MCF 10A (cell line): Measurements from ENCODE around the gene CALR. TPM values are rescaled to one million over a fixed set of nuclear protein-coding genes. Genes with fewer than 3 reads are reported as not detected.

Experiments used
- BruUV-seq: library from RNA; stranded (reverse); fragments of 400-500 nt; replicated peaks from 2 replicates; lab custom pipeline; 2021; lab: Mats Ljungman, UMichigan
- CTCF ChIA-PET: fragments of 300-600 bp; sonication (Branson Sonifier 250); formaldehyde crosslinking; extraction: SDS; loops from one replicate; lab custom pipeline; 2021; ENCODE audit warnings: antibody characterized with exemption, inconsistent platforms; lab: Yijun Ruan, JAX
- POLR2A ChIA-PET: fragments of 300-600, 350-650 bp; sonication (Branson Sonifier 250); formaldehyde crosslinking; extraction: SDS; loops from one replicate; lab custom pipeline; 2020; ENCODE audit warnings: antibody characterized with exemption, inconsistent platforms; lab: Yijun Ruan, JAX
- DNase-seq: peaks from one replicate; pipeline ENCODE4 v3.0.0-alpha.2; 2018; ENCODE audit not compliant: unreplicated experiment
- H3K27ac Mint-ChIP-seq: one replicate; pipeline ENCODE4 v1.8.0; 2022; ENCODE audit warnings: mild to moderate bottlenecking, low read depth, mixed read lengths; ENCODE audit not compliant: unreplicated experiment
- H3K27me3 Mint-ChIP-seq: one replicate; pipeline ENCODE4 v1.8.0; 2022; ENCODE audit warnings: mixed read lengths; ENCODE audit not compliant: insufficient read depth, unreplicated experiment
- H3K36me3 Mint-ChIP-seq: one replicate; pipeline ENCODE4 v1.8.0; 2022; ENCODE audit warnings: mild to moderate bottlenecking, moderate library complexity, mixed read lengths; ENCODE audit not compliant: insufficient read depth, unreplicated experiment
- H3K4me1 Mint-ChIP-seq: one replicate; pipeline ENCODE4 v1.8.0; 2022; ENCODE audit warnings: mixed read lengths; ENCODE audit not compliant: insufficient read depth, unreplicated experiment
- H3K4me3 Mint-ChIP-seq: one replicate; pipeline ENCODE4 v1.8.0; 2022; ENCODE audit warnings: mild to moderate bottlenecking, moderate library complexity, mixed read lengths; ENCODE audit not compliant: unreplicated experiment
- H3K9me3 Mint-ChIP-seq: one replicate; pipeline ENCODE4 v1.8.0; 2022; ENCODE audit warnings: mixed read lengths; ENCODE audit not compliant: unreplicated experiment
- CTCF ChIP-seq: fragments of 200-600 bp; IDR thresholded peaks from one replicate; pipeline ENCODE4 v1.8.0; 2022; ENCODE audit warnings: antibody characterized with exemption, mild to moderate bottlenecking; ENCODE audit not compliant: unreplicated experiment
- intact Hi-C: fragments of 100-400 bp; cut with micrococcal nuclease; formaldehyde crosslinking; loops from 2 replicates; pipeline ENCODE4 v1.14.1; 2022
- total RNA-seq: library from RNA; stranded (reverse); gene quantifications from 2 replicates; pipeline ENCODE4 v1.2.3, GENCODE V29; 2022

The CALR gene
- total RNA-seq, 1 experiment from 2014 or later = 792 TPM

GRCh38 chr19:12965812-12966135, 27.4 kb downstream of the CALR start:
- peak overlapping the region; percentile 85 for H3K4me3 Mint-ChIP-seq
- TF ChIP-seq CTCF = no peak
- CTCF ChIA-PET = interaction anchor here (0.5 to 4.7 kb wide), 69 partner anchors 11 to 1879 kb away, joined by 3 to 82 read pairs (median 4); partner anchors contain the start of genes GADD45GIP1, GCDH, IER2 and RAD23A
- intact Hi-C loops = no loop called here
- H3K27me3 Mint-ChIP-seq = no peaks in the 10 kb centered on the region
- peak overlapping the region; percentile 12 for H3K27ac Mint-ChIP-seq
- POLR2A ChIA-PET = interaction anchor here (0.6 to 1.5 kb wide), 12 partner anchors 9 to 228 kb away, joined by 3 to 14 read pairs (median 4); partner anchors contain the start of genes CALR and GADD45GIP1
- no peak for DNase-seq
- H3K9me3 Mint-ChIP-seq = no peaks in the 10 kb centered on the region
- H3K4me1 Mint-ChIP-seq = peaks cover 6% of the 10 kb centered on the region
- H3K36me3 Mint-ChIP-seq = no peaks in the 10 kb centered on the region
- BruUV-seq = no TSS peak

GRCh38 chr19:12967907-12968306, 29.5 kb downstream of the CALR start:
- ChIA-PET POLR2A (interaction anchor here (0.9 to 1.0 kb wide), 2 partner anchors 12 to 82 kb away, joined by 3 to 4 read pairs; no protein-coding TSS in a partner anchor), CTCF (interaction anchor here (0.6 to 3.4 kb wide), 8 partner anchors 9 to 1167 kb away, joined by 3 to 20 read pairs (median 4); no protein-coding TSS in a partner anchor)
- no peak overlapping the region for H3K4me3 Mint-ChIP-seq

GRCh38 chr19:12969292-12969988, 31.0 kb downstream of the CALR start, which contains the start of gene DAND5:
TSS of gene DAND5 (plus strand) at chr19:12969576. CDS start at chr19:12969661, 85 bp downstream.
- no peak within 1 kb of the TSS for H3K27ac Mint-ChIP-seq
- H3K9me3 Mint-ChIP-seq = no peaks in the 10 kb centered on the region
- ChIA-PET POLR2A (no interaction called here), CTCF (interaction anchor here (0.7 to 3.4 kb wide), 4 partner anchors 8 to 164 kb away, joined by 3 to 18 read pairs (median 9); no protein-coding TSS in a partner anchor)
- intact Hi-C loops = no loop called here
- no peaks in the 10 kb centered on the region for H3K27me3 Mint-ChIP-seq
- BruUV-seq = no TSS peak
- H3K4me3 Mint-ChIP-seq = no peak within 1 kb of the TSS
- no peaks in the 10 kb centered on the region for H3K36me3 Mint-ChIP-seq
- no peak for DNase-seq
- H3K4me1 Mint-ChIP-seq = peaks cover 6% of the 10 kb centered on the region
- TF ChIP-seq CTCF = no peak

More at GRCh38 chr19:12967907-12968306, 29.5 kb downstream of the CALR start:
- TF ChIP-seq CTCF = no peak
- no peak overlapping the region for H3K27ac Mint-ChIP-seq
- DNase-seq = no peak
- no peaks in the 10 kb centered on the region for H3K27me3 Mint-ChIP-seq
- intact Hi-C loops = no loop called here
- no TSS peak for BruUV-seq
- H3K4me1 Mint-ChIP-seq = peaks cover 6% of the 10 kb centered on the region
- no peaks in the 10 kb centered on the region for H3K36me3 Mint-ChIP-seq
- no peaks in the 10 kb centered on the region for H3K9me3 Mint-ChIP-seq

GRCh38 chr19:12970070-12970820, 31.8 kb downstream of the CALR start:
- Mint-ChIP-seq H3K4me3 (no peak overlapping the region), H3K9me3 (no peaks in the 10 kb centered on the region), H3K4me1 (peaks cover under 1% of the 10 kb centered on the region), H3K27ac (no peak overlapping the region), H3K36me3 (no peaks in the 10 kb centered on the region), H3K27me3 (no peaks in the 10 kb centered on the region)
- no peak for TF ChIP-seq CTCF
- no peak for DNase-seq
- no TSS peak for BruUV-seq
- POLR2A ChIA-PET = no interaction called here
- CTCF ChIA-PET = interaction anchor here (0.7 to 3.4 kb wide), 3 partner anchors 7 to 165 kb away, joined by 3 to 18 read pairs (median 4); no protein-coding TSS in a partner anchor
- intact Hi-C loops = no loop called here
